CMK (cell line): Measurements from ENCODE around the gene PHACTR1.

Experiments
- DNase-seq: peaks from one replicate; pipeline ENCODE4 v3.0.0-alpha.2; 2010; ENCODE audit warnings: low read depth

The PHACTR1 gene

GRCh38 chr6:12992770-12993169, 276.2 kb downstream of the PHACTR1 start:
- no peak for DNase-seq

- no peak for DNase-seq
Measured at GRCh38 chr6:12993283-12993898, 276.8 kb downstream of the PHACTR1 start.

- no peak for DNase-seq
Measured at GRCh38 chr6:12995419-12995818, 278.9 kb downstream of the PHACTR1 start.

- DNase-seq, result no peak
Measured at GRCh38 chr6:13000537-13000936, 284.0 kb downstream of the PHACTR1 start.

- no peak for DNase-seq
Measured at GRCh38 chr6:13001927-13002326, 285.4 kb downstream of the PHACTR1 start.

GRCh38 chr6:13004601-13005000, 288.0 kb downstream of the PHACTR1 start:
- DNase-seq, result no peak

- peak; percentile 20 for DNase-seq
Measured at GRCh38 chr6:13005994-13006393, 289.4 kb downstream of the PHACTR1 start.

GRCh38 chr6:13006578-13007300, 290.2 kb downstream of the PHACTR1 start:
- peak; percentile 72 for DNase-seq

- DNase-seq, result no peak
Measured at GRCh38 chr6:13007744-13008143, 291.2 kb downstream of the PHACTR1 start.

GRCh38 chr6:13009031-13009430, 292.5 kb downstream of the PHACTR1 start:
- DNase-seq, result no peak

- no peak for DNase-seq
Measured at GRCh38 chr6:13009461-13009860, 292.9 kb downstream of the PHACTR1 start.

- DNase-seq, result no peak
Measured at GRCh38 chr6:13011612-13012146, 295.1 kb downstream of the PHACTR1 start.

- DNase-seq, result no peak
Measured at GRCh38 chr6:13012296-13012695, 295.7 kb downstream of the PHACTR1 start.

GRCh38 chr6:13012977-13013680, 296.6 kb downstream of the PHACTR1 start:
- DNase-seq, result no peak

GRCh38 chr6:13013681-13014503, 297.3 kb downstream of the PHACTR1 start:
- no peak for DNase-seq

- no peak for DNase-seq
Measured at GRCh38 chr6:13014504-13015378, 298.2 kb downstream of the PHACTR1 start.

- no peak for DNase-seq
Measured at GRCh38 chr6:13015379-13015681, 298.8 kb downstream of the PHACTR1 start.

GRCh38 chr6:13024616-13025015, 308.0 kb downstream of the PHACTR1 start:
- no peak for DNase-seq

GRCh38 chr6:13025893-13026499, 309.4 kb downstream of the PHACTR1 start:
- DNase-seq, result no peak

- no peak for DNase-seq
Measured at GRCh38 chr6:13026557-13026956, 310.0 kb downstream of the PHACTR1 start.

GRCh38 chr6:13027207-13027606, 310.6 kb downstream of the PHACTR1 start:
- DNase-seq, result no peak
